H1 (cell line): ENCODE results near the gene ZNF214. TPM values are rescaled to one million over a fixed set of nuclear protein-coding genes. Genes with fewer than 3 reads are reported as not detected.

Source experiments
- CTCF ChIA-PET: fragments of 300-600 bp; sonication (Branson Sonifier 250); formaldehyde crosslinking; loops from one replicate; lab custom pipeline; 2021; ENCODE audit not compliant: partially characterized antibody; lab: Charles Lee
- POLR2A ChIA-PET: fragments of 300-600 bp; sonication (Branson Sonifier 250); formaldehyde crosslinking; loops from one replicate; lab custom pipeline; 2021; ENCODE audit warnings: inconsistent platforms; ENCODE audit not compliant: partially characterized antibody; lab: Charles Lee
- DNase-seq, 2 experiments: peaks; one replicate each; pipeline versions ENCODE4 v3.0.0 to v3.0.0-alpha.2; 2010 to 2022; ENCODE audit warnings: low spot score in 2 of 2, low read depth in 1 of 2, mixed read lengths in 1 of 2
- FAIRE-seq: peaks from 2 replicates; lab custom pipeline; 2011; peaks lifted over from hg19 to GRCh38; lab: Jason Lieb, UNC
- H2AFZ ChIP-seq: 2 replicates; pipeline ENCODE4 v1.8.1; 2012; ENCODE audit warnings: low read length, inconsistent platforms
- H2AK5ac ChIP-seq: 2 replicates; pipeline ENCODE4 v1.6.1; 2013; ENCODE audit warnings: low read depth, low read length
- H2BK120ac ChIP-seq: replicated peaks from 2 replicates; pipeline ENCODE3; 2013; ENCODE audit warnings: low read depth, low read length, inconsistent platforms
- H2BK12ac ChIP-seq: 2 replicates; pipeline ENCODE4 v1.6.1; 2013; ENCODE audit warnings: low read depth, low read length
- H2BK15ac ChIP-seq: 2 replicates; pipeline ENCODE4 v1.6.1; 2013; ENCODE audit warnings: low read length
- H2BK20ac ChIP-seq: 2 replicates; pipeline ENCODE4 v1.6.1; 2013; ENCODE audit warnings: low read length
- H2BK5ac ChIP-seq: 2 replicates; pipeline ENCODE4 v1.6.1; 2013; ENCODE audit warnings: low read depth, low read length
- H3K14ac ChIP-seq: 2 replicates; pipeline ENCODE4 v1.6.1; 2013; ENCODE audit warnings: inconsistent platforms; ENCODE audit not compliant: insufficient read length
- H3K18ac ChIP-seq: 2 replicates; pipeline ENCODE4 v1.6.1; 2013; ENCODE audit warnings: low read length; ENCODE audit errors: extremely low read depth
- H3K23ac ChIP-seq: 2 replicates; pipeline ENCODE4 v1.6.1; 2013; ENCODE audit warnings: inconsistent platforms; ENCODE audit not compliant: insufficient read length
- H3K23me2 ChIP-seq: 2 replicates; pipeline ENCODE4 v1.6.1; 2013; ENCODE audit warnings: low read depth, low read length
- H3K27ac ChIP-seq: 2 replicates; pipeline ENCODE4 v1.6.1; 2011; ENCODE audit warnings: low read depth, low read length, inconsistent platforms
- H3K27me3 ChIP-seq, 4 experiments: replicated peaks in 1 of 4; 1 replicate in 1 of 4; 2 replicates in 3 of 4; pipeline versions ENCODE4 v1.6.1 to v1.8.1; 2011 to 2013; ENCODE audit warnings: low read length in 3 of 4, mild to moderate bottlenecking in 3 of 4, inconsistent platforms in 2 of 4, mixed read lengths in 2 of 4, moderate library complexity in 1 of 4; ENCODE audit not compliant: control insufficient read depth in 3 of 4, insufficient read depth in 3 of 4; ENCODE audit errors: extremely low read depth in 1 of 4
- H3K36me3 ChIP-seq, 4 experiments: 2 replicates each; pipeline versions ENCODE4 v1.6.1 to v1.8.1; 2011 to 2013; ENCODE audit warnings: mild to moderate bottlenecking in 4 of 4, low read length in 3 of 4, moderate library complexity in 2 of 4, control low read depth in 1 of 4, inconsistent platforms in 1 of 4; ENCODE audit not compliant: insufficient read depth in 4 of 4, control insufficient read depth in 2 of 4
- H3K4ac ChIP-seq: replicated peaks from 2 replicates; pipeline ENCODE3; 2013; ENCODE audit warnings: low read length, low read depth, mixed read lengths, inconsistent platforms; ENCODE audit not compliant: insufficient read length
- H3K4me1 ChIP-seq, 4 experiments: replicated peaks in 1 of 4; 1 replicate in 1 of 4; 2 replicates in 3 of 4; pipeline versions ENCODE4 v1.6.1 to v1.8.1; 2011 to 2013; ENCODE audit warnings: low read length in 3 of 4, inconsistent platforms in 2 of 4, mixed read lengths in 1 of 4; ENCODE audit not compliant: insufficient read depth in 4 of 4, control insufficient read depth in 3 of 4
- H3K4me2 ChIP-seq, 2 experiments: 2 replicates each; pipeline versions ENCODE4 v1.6.1 to v1.8.1; 2011 to 2013; ENCODE audit warnings: low read depth in 2 of 2, low read length in 2 of 2, control low read depth in 1 of 2, inconsistent platforms in 1 of 2, mild to moderate bottlenecking in 1 of 2; ENCODE audit not compliant: insufficient read depth in 1 of 2
- H3K4me3 ChIP-seq, 4 experiments: fragments of 200-600, 300-600 bp in 1 of 4; sonication (generic), shearing (Covaris generic), sonication (Bioruptor Twin) in 1 of 4; 2 replicates each; pipeline versions ENCODE4 v1.5.1 to v1.8.1; 2011 to 2016; ENCODE audit warnings: low read length in 4 of 4, low read depth in 3 of 4, control low read depth in 2 of 4, inconsistent platforms in 2 of 4, mild to moderate bottlenecking in 2 of 4, mixed read lengths in 1 of 4, moderate library complexity in 1 of 4; ENCODE audit not compliant: insufficient read depth in 2 of 4; ENCODE audit errors: extremely low read depth in 1 of 4
- H3K56ac ChIP-seq: replicated peaks from 2 replicates; pipeline ENCODE3; 2013; ENCODE audit warnings: low read depth, mild to moderate bottlenecking, mixed read lengths, low read length, inconsistent platforms; ENCODE audit not compliant: insufficient read length
- H3K79me1 ChIP-seq: 2 replicates; pipeline ENCODE4 v1.6.1; 2013; ENCODE audit warnings: low read depth, low read length, control low read depth
- H3K79me2 ChIP-seq, 2 experiments: 2 replicates each; pipeline versions ENCODE4 v1.6.1 to v1.8.1; 2012 to 2013; ENCODE audit warnings: low read length in 2 of 2, mild to moderate bottlenecking in 2 of 2, inconsistent platforms in 1 of 2; ENCODE audit not compliant: insufficient read depth in 2 of 2, control insufficient read depth in 1 of 2
- H3K9ac ChIP-seq, 4 experiments: replicated peaks in 1 of 4; 1 replicate in 1 of 4; 2 replicates in 3 of 4; pipeline versions ENCODE4 v1.6.1 to v1.8.1; 2011 to 2013; ENCODE audit warnings: low read depth in 3 of 4, low read length in 3 of 4, control low read depth in 2 of 4, mild to moderate bottlenecking in 2 of 4, moderate library complexity in 2 of 4, inconsistent platforms in 1 of 4; ENCODE audit errors: extremely low read depth in 1 of 4
- H3K9me3 ChIP-seq, 2 experiments: 2 replicates each; pipeline versions ENCODE4 v1.6.1 to v1.8.1; 2012 to 2013; ENCODE audit warnings: mild to moderate bottlenecking in 2 of 2, moderate library complexity in 2 of 2, control low read depth in 1 of 2, inconsistent platforms in 1 of 2, low read depth in 1 of 2, low read length in 1 of 2, mixed read lengths in 1 of 2; ENCODE audit not compliant: insufficient read depth in 2 of 2
- H4K20me1 ChIP-seq, 2 experiments: replicated peaks in 1 of 2; 2 replicates each; pipeline versions ENCODE3 to v1.8.1; 2011 to 2013; ENCODE audit warnings: inconsistent platforms in 2 of 2, low read length in 2 of 2, mild to moderate bottlenecking in 1 of 2; ENCODE audit not compliant: insufficient read depth in 2 of 2, control insufficient read depth in 1 of 2
- H4K5ac ChIP-seq: 2 replicates; pipeline ENCODE4 v1.6.1; 2013; ENCODE audit warnings: low read length, low read depth, mixed read lengths, inconsistent platforms; ENCODE audit not compliant: insufficient read length
- H4K8ac ChIP-seq: 2 replicates; pipeline ENCODE4 v1.8.0; 2013; ENCODE audit warnings: mild to moderate bottlenecking, moderate library complexity, low read length, inconsistent platforms; ENCODE audit not compliant: insufficient read depth; ENCODE audit errors: extremely low read depth
- H4K91ac ChIP-seq: replicated peaks from 2 replicates; pipeline ENCODE3; 2013; ENCODE audit warnings: low read length, mixed read lengths, inconsistent platforms; ENCODE audit not compliant: insufficient read length
- KDM1A ChIP-seq: fragments of 200-600, 300-600 bp; sonication (generic); IDR thresholded peaks from 2 replicates; pipeline ENCODE4 v1.7.1; 2016; ENCODE audit warnings: mild to moderate bottlenecking, low read length, borderline replicate concordance
- NRF1 ChIP-seq: IDR thresholded peaks from 2 replicates; pipeline ENCODE4 v1.6.1; 2011; ENCODE audit warnings: mild to moderate bottlenecking, low read depth, low read length, improper control_type of control experiment
- RNF2 ChIP-seq: fragments of 200-900, 300-1000 bp; sonication (generic); IDR thresholded peaks from 2 replicates; pipeline ENCODE4 v1.7.1; 2016; ENCODE audit warnings: borderline replicate concordance, low read depth, mild to moderate bottlenecking, antibody characterized with exemption, low read length; ENCODE audit not compliant: poor library complexity, severe bottlenecking; ENCODE audit errors: missing control alignments
- SP1 ChIP-seq: IDR thresholded peaks from 2 replicates; pipeline ENCODE4 v1.6.1; 2011; ENCODE audit warnings: low read depth, low read length
- whole genome bisulfite sequencing, 2 experiments: shearing (Covaris generic) in 1 of 2; methylation state at CpG; one replicate each; pipeline versions ENCODE4 v1.1.6 to v1.1.7; 2013 to 2015; ENCODE audit warnings: low lambda C conversion rate in 2 of 2, mixed read lengths in 2 of 2, inconsistent platforms in 1 of 2, low coverage in 1 of 2, missing lambda C conversion rate in 1 of 2; ENCODE audit not compliant: insufficient replicate concordance in 2 of 2, insufficient coverage in 1 of 2, insufficient read length in 1 of 2; ENCODE audit errors: extremely low coverage in 1 of 2, missing lambda C conversion rate in 1 of 2; 5-methylcytosine and 5-hydroxymethylcytosine counted together
- polyA plus RNA-seq, 7 experiments: library from polyadenylated mRNA; depleted of rRNA in 3 of 7; stranded (reverse) in 5 of 7; unstranded in 2 of 7; fragments of >200 nt in 5 of 7; fragments of 200-250 nt in 2 of 7; gene quantifications; 1 replicate in 5 of 7; 2 replicates in 1 of 7; 4 replicates in 1 of 7; pipeline versions ENCODE4 v1.2.1 to v1.2.3, GENCODE V29; 2011 to 2013; ENCODE audit warnings: missing spikeins in 2 of 7, mixed read lengths in 2 of 7
- total RNA-seq: library from RNA; stranded (reverse); fragmentation: NEBNext Ultra II Directional; extraction: Animal tissue kit (Norgen Biotek cat#: 25700); gene quantifications from 2 replicates; pipeline ENCODE4 v1.2.1, GENCODE V29; 2021
- TF ChIP-seq, protein P1 (sequence below): IDR thresholded peaks from 2 replicates; pipeline ENCODE4 v1.6.1; 2012; ENCODE audit warnings: inconsistent platforms

Gene ZNF214
- total and polyA plus RNA-seq, 2 of the 8 experiments (the other 6 are each of a cell fraction or from before 2014, with no cell fraction given), result 0.80 to 3.2 TPM

DNA sequence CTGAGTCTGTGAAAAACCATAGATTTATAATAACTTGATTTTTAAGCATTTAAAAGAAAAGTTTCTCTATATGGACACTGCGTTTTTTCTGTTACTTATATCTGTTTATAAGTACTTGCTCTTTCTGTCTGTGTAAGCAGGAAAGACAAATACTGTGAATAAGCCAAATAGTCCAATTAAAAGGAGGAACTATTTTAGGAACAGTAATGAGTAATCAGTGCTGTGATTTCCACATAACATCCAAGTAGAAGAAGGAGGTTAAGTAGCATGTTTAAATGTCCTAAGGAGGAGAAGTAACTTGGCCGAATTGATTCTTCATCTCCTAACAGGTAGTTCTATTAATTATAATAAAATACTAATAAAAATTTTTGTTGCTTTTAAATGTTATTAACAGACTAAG is 40.8 kb downstream of the ZNF214 start:
- POLR2A ChIA-PET, result no interaction called here
- TF ChIP-seq SP1 (no peak), RNF2 (no peak), NRF1 (no peak), KDM1A (no peak)
- TF ChIP-seq, protein P1, sequence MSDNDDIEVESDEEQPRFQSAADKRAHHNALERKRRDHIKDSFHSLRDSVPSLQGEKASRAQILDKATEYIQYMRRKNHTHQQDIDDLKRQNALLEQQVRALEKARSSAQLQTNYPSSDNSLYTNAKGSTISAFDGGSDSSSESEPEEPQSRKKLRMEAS, result no peak

More for the DNA sequence above, 40.8 kb downstream of the ZNF214 start:
- no peaks in the 10 kb centered on the region for H4K20me1 ChIP-seq
- H3K56ac ChIP-seq, result no peak overlapping the region
- no peak overlapping the region for H2BK12ac ChIP-seq
- H4K8ac ChIP-seq, result no peak overlapping the region
- no peak overlapping the region for H2BK20ac ChIP-seq
- no peak overlapping the region for H3K4me2 ChIP-seq
- no peak overlapping the region for H3K18ac ChIP-seq
- no peak overlapping the region for H3K14ac ChIP-seq
- H3K79me2 ChIP-seq, result no peaks in the 10 kb centered on the region
- no peak overlapping the region for H4K5ac ChIP-seq
- CTCF ChIA-PET, result interaction anchor here (0.7 to 0.8 kb wide), 2 partner anchors 16 to 136 kb away, joined by 3 read pairs; no protein-coding TSS in a partner anchor
- no peaks in the 10 kb centered on the region for H3K4me1 ChIP-seq
- H2AK5ac ChIP-seq, result no peak overlapping the region
- no peaks in the 10 kb centered on the region for H3K79me1 ChIP-seq
- no peak overlapping the region for H3K23ac ChIP-seq
- DNase-seq (no peak), FAIRE-seq (no peak)
- WGBS, 2 experiments, result 98% methylated on average over 2 of the region's 2 CpGs; no CpG with 5 or more reads in 1 of the 2 experiments
- no peak overlapping the region for H2BK5ac ChIP-seq
- no peak overlapping the region for H3K27ac ChIP-seq
- H3K9ac ChIP-seq, result no peak overlapping the region
- H2AFZ ChIP-seq, result no peak overlapping the region
- no peaks in the 10 kb centered on the region for H3K9me3 ChIP-seq
- no peak overlapping the region for H3K4me3 ChIP-seq
- H3K23me2 ChIP-seq, result 0 out of 2 replicates have a peak, but pooled peaks cover 1% of the 10 kb centered on the region
- no peak overlapping the region for H3K4ac ChIP-seq
- H2BK120ac ChIP-seq, result no peak overlapping the region
- H4K91ac ChIP-seq, result no peak overlapping the region
- H2BK15ac ChIP-seq, result no peak overlapping the region
- no peaks in the 10 kb centered on the region for H3K36me3 ChIP-seq
- no peaks in the 10 kb centered on the region for H3K27me3 ChIP-seq
